HepG2 (cell line): ENCODE data around the gene SLC20A1.

ENCODE experiments used
- CTCF ChIP-seq: sonication (generic); formaldehyde crosslinking; IDR thresholded peaks from 2 replicates; pipeline ENCODE4 v1.5.0; 2020; ENCODE audit warnings: mild to moderate bottlenecking, missing genetic modification reagents, moderate library complexity
- ISL2 ChIP-seq: sonication (generic); formaldehyde crosslinking; IDR thresholded peaks from 2 replicates; pipeline ENCODE4 v1.5.0; 2020; ENCODE audit warnings: missing genetic modification reagents
- PATZ1 ChIP-seq: sonication (generic); formaldehyde crosslinking; IDR thresholded peaks from 2 replicates; pipeline ENCODE4 v1.4.0; 2020; ENCODE audit warnings: missing genetic modification reagents
- POLR2AphosphoS5 ChIP-seq: IDR thresholded peaks from 2 replicates; pipeline ENCODE4 v1.6.1; 2012; ENCODE audit warnings: low read depth, low read length
- TCF7L2 ChIP-seq: IDR thresholded peaks from 2 replicates; pipeline ENCODE4 v1.6.1; 2011; ENCODE audit warnings: mild to moderate bottlenecking, low read depth, low read length, moderate library complexity
- TFE3 ChIP-seq: IDR thresholded peaks from 2 replicates; pipeline ENCODE4 v1.6.1; 2016
- ZNF510 ChIP-seq: sonication (generic); formaldehyde crosslinking; IDR thresholded peaks from 2 replicates; pipeline ENCODE4 v1.4.0; 2020; ENCODE audit warnings: low read depth, mild to moderate bottlenecking, missing genetic modification reagents
- ZNF530 ChIP-seq: sonication (generic); formaldehyde crosslinking; IDR thresholded peaks from 2 replicates; pipeline ENCODE4 v1.5.0; 2020; ENCODE audit warnings: low read depth, mild to moderate bottlenecking, missing genetic modification reagents
- ZNF546 ChIP-seq: sonication (generic); formaldehyde crosslinking; conservative IDR thresholded peaks from 2 replicates; pipeline ENCODE4 v1.8.1; 2023; ENCODE audit warnings: mild to moderate bottlenecking, missing genetic modification reagents
- TF ChIP-seq, protein P1 (sequence below): sonication (generic); formaldehyde crosslinking; IDR thresholded peaks from 2 replicates; pipeline ENCODE4 v1.4.0; 2020; ENCODE audit warnings: mild to moderate bottlenecking, missing genetic modification reagents

GRCh38 chr2:112629224-112629623, 16.5 kb upstream of the SLC20A1 start:
- TF ChIP-seq ZNF546 (no peak), TFE3 (CRISPR knock-in tag) (no peak), ZNF530 (no peak), PATZ1 (CRISPR knock-in tag) (no peak), CTCF (CRISPR knock-in tag) (no peak), POLR2AphosphoS5 (no peak), ZNF510 (no peak), ISL2 (CRISPR knock-in tag) (no peak), TCF7L2 (no peak)
- TF ChIP-seq, protein P1, sequence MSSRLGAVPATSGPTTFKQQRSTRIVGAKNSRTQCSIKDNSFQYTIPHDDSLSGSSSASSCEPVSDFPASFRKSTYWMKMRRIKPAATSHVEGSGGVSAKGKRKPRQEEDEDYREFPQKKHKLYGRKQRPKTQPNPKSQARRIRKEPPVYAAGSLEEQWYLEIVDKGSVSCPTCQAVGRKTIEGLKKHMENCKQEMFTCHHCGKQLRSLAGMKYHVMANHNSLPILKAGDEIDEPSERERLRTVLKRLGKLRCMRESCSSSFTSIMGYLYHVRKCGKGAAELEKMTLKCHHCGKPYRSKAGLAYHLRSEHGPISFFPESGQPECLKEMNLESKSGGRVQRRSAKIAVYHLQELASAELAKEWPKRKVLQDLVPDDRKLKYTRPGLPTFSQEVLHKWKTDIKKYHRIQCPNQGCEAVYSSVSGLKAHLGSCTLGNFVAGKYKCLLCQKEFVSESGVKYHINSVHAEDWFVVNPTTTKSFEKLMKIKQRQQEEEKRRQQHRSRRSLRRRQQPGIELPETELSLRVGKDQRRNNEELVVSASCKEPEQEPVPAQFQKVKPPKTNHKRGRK, result no peak
